Activated T-helper 1 cell treated with anti-CD3 and anti-CD28 coated beads, Interleukin-12 subunit alpha, Interleukin-12 subunit beta, Interleukin-2, Interleukin-4 antibody, amounts not matched to agents 30 ng/mL and 10 ng/mL and 1 ng/mL, durations not matched to agents 14 hours and 24 hours and 36 hours (primary cell): Measurements from ENCODE around the gene AGT. TPM values are rescaled to one million over a fixed set of nuclear protein-coding genes. Genes with fewer than 3 reads are reported as not detected.
"Not testable (repeated sequence)": the region's sequence is repeated elsewhere in the genome, so short reads cannot be mapped to it uniquely, and the experiment has no call there.

Experiments used
- DNase-seq: peaks from one replicate; pipeline ENCODE4 v3.0.0; 2021; ENCODE audit warnings: low spot score
- H3K27ac Mint-ChIP-seq: one replicate; pipeline ENCODE4 v1.8.0; 2021; ENCODE audit warnings: mild to moderate bottlenecking, mixed read lengths
- H3K27me3 Mint-ChIP-seq: one replicate; pipeline ENCODE4 v1.8.0; 2022; ENCODE audit warnings: mild to moderate bottlenecking, moderate library complexity, mixed read lengths; ENCODE audit not compliant: insufficient read depth
- H3K36me3 Mint-ChIP-seq: one replicate; pipeline ENCODE4 v1.8.0; 2021; ENCODE audit warnings: low read depth, mixed read lengths
- H3K4me1 Mint-ChIP-seq: one replicate; pipeline ENCODE4 v1.8.0; 2021; ENCODE audit warnings: low read depth, mixed read lengths
- H3K4me3 Mint-ChIP-seq: one replicate; pipeline ENCODE4 v1.8.0; 2021; ENCODE audit warnings: mild to moderate bottlenecking, moderate library complexity, mixed read lengths
- H3K9me3 Mint-ChIP-seq: one replicate; pipeline ENCODE4 v1.8.0; 2021; ENCODE audit warnings: mixed read lengths
- intact Hi-C: fragments of 100-400 bp; cut with micrococcal nuclease; formaldehyde crosslinking; loops from one replicate; pipeline ENCODE4 v1.15.1; 2024
- total RNA-seq: library from RNA; stranded (reverse); gene quantifications from 2 replicates; pipeline ENCODE4 v1.2.3, GENCODE V29; 2022

AGT gene
- total RNA-seq, 1 donor from 2014 or later, result not detected

- Mint-ChIP-seq H3K4me3 (no peak overlapping the region), H3K27ac (no peak overlapping the region), H3K4me1 (no peaks in the 10 kb centered on the region), H3K27me3 (no peaks in the 10 kb centered on the region), H3K36me3 (peaks cover 37% of the 10 kb centered on the region), H3K9me3 (no peaks in the 10 kb centered on the region)
- intact Hi-C loops, result no loop called here
- DNase-seq, result no peak
Measured at GRCh38 chr1:230668227-230668626, 45.7 kb downstream of the AGT start.

- Mint-ChIP-seq H3K9me3 (no peaks in the 10 kb centered on the region), H3K4me3 (no peak overlapping the region), H3K4me1 (peaks cover 6% of the 10 kb centered on the region), H3K36me3 (peaks cover 27% of the 10 kb centered on the region), H3K27ac (no peak overlapping the region), H3K27me3 (no peaks in the 10 kb centered on the region)
- no peak for DNase-seq
- intact Hi-C loops, result no loop called here
Measured at GRCh38 chr1:230661976-230662375, 51.9 kb downstream of the AGT start.

GRCh38 chr1:230658691-230659090 lies 55.2 kb downstream of the AGT start:
- Mint-ChIP-seq H3K27me3 (no peaks in the 10 kb centered on the region), H3K9me3 (no peaks in the 10 kb centered on the region), H3K36me3 (peaks cover 13% of the 10 kb centered on the region), H3K27ac (no peak overlapping the region), H3K4me3 (no peak overlapping the region), H3K4me1 (peaks cover 6% of the 10 kb centered on the region)
- no peak for DNase-seq
- intact Hi-C loops, result no loop called here

GRCh38 chr1:230658103-230658502 lies 55.8 kb downstream of the AGT start:
- intact Hi-C loops, H3K27ac Mint-ChIP-seq, H3K4me3 Mint-ChIP-seq, H3K9me3 Mint-ChIP-seq, DNase-seq, H3K4me1 Mint-ChIP-seq, H3K27me3 Mint-ChIP-seq: not testable (repeated sequence)
- peaks cover 11% of the 10 kb centered on the region for H3K36me3 Mint-ChIP-seq

GRCh38 chr1:230656719-230657118 lies 57.2 kb downstream of the AGT start:
- DNase-seq, H3K4me1 Mint-ChIP-seq, H3K27ac Mint-ChIP-seq, H3K9me3 Mint-ChIP-seq, H3K36me3 Mint-ChIP-seq, H3K27me3 Mint-ChIP-seq, intact Hi-C loops, H3K4me3 Mint-ChIP-seq: not testable (repeated sequence)

Other genes with a start within 250 kb of the AGT start
- gene COG2, start 71.6 kb downstream of the AGT start, total RNA-seq, result 46.3 and 46.4 TPM in 2 replicates
- gene CAPN9, start 33.3 kb upstream of the AGT start, total RNA-seq, result not detected in 2 replicates
- gene C1orf198, start 154.4 kb upstream of the AGT start, total RNA-seq, result 14.1 and 14.6 TPM in 2 replicates